Astrocyte of the spinal cord (primary cell): Measurements from ENCODE around the gene OSTM1.

ENCODE experiments used
- DNase-seq: peaks from one replicate; pipeline ENCODE4 v3.0.0; 2011; ENCODE audit warnings: low read depth, low spot score
- H3K4me3 ChIP-seq: 2 replicates; pipeline ENCODE4 v1.5.1; 2011; ENCODE audit warnings: low read depth, mild to moderate bottlenecking, low read length, moderate library complexity
- CTCF ChIP-seq: IDR thresholded peaks from 2 replicates; pipeline ENCODE4 v1.5.1; 2012; ENCODE audit warnings: low read depth, mild to moderate bottlenecking, low read length, inconsistent platforms
- in situ Hi-C: cut with HindIII; loops from 2 replicates; pipeline ENCODE4 v1.10.0; 2017; ENCODE audit warnings: low sequenced_read_pairs

OSTM1 gene

GRCh38 chr6:108118810-108119768, 44.5 kb upstream of the OSTM1 start:
- DNase-seq: no peak
- no peak for TF ChIP-seq CTCF

GRCh38 chr6:108118359-108118724, 43.8 kb upstream of the OSTM1 start:
- no peak for DNase-seq
- peak overlapping the region; percentile 52 for H3K4me3 ChIP-seq
- in situ Hi-C loops: no loop called here
- no peak for TF ChIP-seq CTCF

More at GRCh38 chr6:108118810-108119768, 44.5 kb upstream of the OSTM1 start:
- in situ Hi-C loops: no loop called here
- H3K4me3 ChIP-seq: peak overlapping the region; percentile 29

GRCh38 chr6:108117427-108118358, 43.2 kb upstream of the OSTM1 start:
- no peak for DNase-seq
- no peak for TF ChIP-seq CTCF
- in situ Hi-C loops: no loop called here

GRCh38 chr6:108116546-108117426, 42.2 kb upstream of the OSTM1 start:
- TF ChIP-seq CTCF: no peak
- DNase-seq: no peak
- no peak overlapping the region for H3K4me3 ChIP-seq
- in situ Hi-C loops: no loop called here

More at GRCh38 chr6:108117427-108118358, 43.2 kb upstream of the OSTM1 start:
- peak overlapping the region; percentile 52 for H3K4me3 ChIP-seq

GRCh38 chr6:108115598-108116058, 41.1 kb upstream of the OSTM1 start:
- TF ChIP-seq CTCF: peak; percentile 50
- no peak for DNase-seq
- H3K4me3 ChIP-seq: peak overlapping the region; percentile 42
- in situ Hi-C loops: no loop called here
